ENCODE results near the gene TIMP2.

DNA sequence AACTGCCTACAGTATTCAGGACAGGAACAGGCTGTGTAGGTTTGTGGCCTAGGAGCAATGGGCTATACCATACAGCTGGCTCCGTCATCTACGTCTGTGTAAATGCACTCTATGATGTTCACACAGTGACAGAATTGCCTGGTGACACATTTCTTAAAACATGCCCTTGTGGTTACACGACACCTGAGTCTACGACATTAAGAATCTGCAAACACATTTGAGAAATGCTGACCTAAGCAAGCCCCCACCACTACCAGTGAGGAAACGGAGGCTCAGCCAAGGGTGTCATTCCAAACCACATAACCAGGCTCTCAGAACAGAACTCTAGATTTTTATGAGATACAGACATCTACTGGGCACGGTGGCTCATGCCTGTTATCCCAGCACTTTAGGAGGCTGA, 108.1 kb downstream of the TIMP2 start:
- TF ChIP-seq GATA2 (IDR thresholded peaks at IDR 0.05; ENCODE audit: low read depth, low read length): no peak
- no peak for TF ChIP-seq GATA3 (IDR thresholded peaks at IDR 0.05; ENCODE audit: low read depth, low read length)
